Measurements from ENCODE around the gene IGHMBP2.

Gene IGHMBP2

GRCh38 chr11:68889948-68890446 lies 13.7 kb upstream of the IGHMBP2 start:
- no peak for DNase-seq (ENCODE audit: extremely low read depth in 1 of 2, low read depth in 1 of 2)

DNA sequence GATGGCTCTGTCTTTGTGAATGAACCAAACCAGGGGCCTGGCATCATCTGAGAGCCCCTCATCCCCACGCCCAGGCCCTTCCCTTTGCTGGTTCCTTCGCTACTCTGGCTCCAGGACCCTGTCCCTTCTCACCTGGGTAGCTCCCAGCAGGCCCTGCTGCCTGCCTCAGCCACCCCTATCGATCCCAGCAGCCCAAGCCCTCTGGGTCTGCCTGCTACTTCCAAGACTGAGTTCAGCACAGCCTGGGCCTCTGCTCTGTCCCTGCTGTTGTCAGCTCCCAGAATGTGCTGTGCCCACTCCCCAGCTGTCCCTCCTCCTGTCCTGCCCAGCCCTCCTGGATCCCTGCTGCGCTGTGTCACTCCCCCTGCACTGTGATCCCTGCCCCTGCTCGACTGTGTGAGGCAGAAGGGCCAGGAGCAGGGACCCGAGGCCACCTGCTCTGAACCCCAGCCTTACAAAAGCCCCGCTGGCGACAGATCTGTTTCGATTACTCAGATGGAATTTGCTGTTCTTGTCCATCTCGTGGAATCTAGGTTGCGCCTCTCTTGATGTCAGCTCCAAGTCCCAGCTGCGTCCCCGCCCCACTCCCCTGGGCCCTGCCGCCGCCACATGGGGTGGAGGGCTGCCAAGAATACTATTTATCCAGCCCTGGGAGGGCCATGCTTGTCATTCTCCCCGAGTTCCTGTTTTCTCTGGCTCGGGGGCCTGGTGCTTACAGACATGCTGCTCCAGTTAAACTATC lies 13.0 kb upstream of the IGHMBP2 start:
- no peak for DNase-seq (ENCODE audit: extremely low read depth in 1 of 2, low read depth in 1 of 2)

GRCh38 chr11:68891351-68891948 lies 12.2 kb upstream of the IGHMBP2 start:
- no peak for DNase-seq (ENCODE audit: extremely low read depth in 1 of 2, low read depth in 1 of 2)

DNA sequence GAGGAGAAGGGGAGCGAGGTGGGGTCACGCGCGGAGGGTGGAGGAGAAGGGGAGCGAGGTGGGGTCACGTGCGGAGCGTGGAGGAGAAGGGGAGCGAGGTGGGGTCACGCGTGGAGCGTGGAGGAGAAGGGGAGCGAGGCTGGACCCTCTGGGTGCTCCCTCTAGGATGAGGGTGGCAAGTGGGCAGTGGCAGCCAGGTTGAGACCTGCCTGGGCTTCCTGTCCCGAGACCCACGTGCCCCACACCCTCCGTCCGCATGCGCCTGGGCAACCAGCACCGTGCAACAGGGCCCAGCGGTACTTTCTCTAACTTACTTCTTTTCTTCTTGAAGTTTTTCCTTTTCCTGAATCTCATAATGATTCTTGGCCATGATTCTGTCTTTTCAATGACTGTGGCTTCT lies 11.1 kb upstream of the IGHMBP2 start:
- DNase-seq (ENCODE audit: extremely low read depth in 1 of 2, low read depth in 1 of 2): no peak

DNA sequence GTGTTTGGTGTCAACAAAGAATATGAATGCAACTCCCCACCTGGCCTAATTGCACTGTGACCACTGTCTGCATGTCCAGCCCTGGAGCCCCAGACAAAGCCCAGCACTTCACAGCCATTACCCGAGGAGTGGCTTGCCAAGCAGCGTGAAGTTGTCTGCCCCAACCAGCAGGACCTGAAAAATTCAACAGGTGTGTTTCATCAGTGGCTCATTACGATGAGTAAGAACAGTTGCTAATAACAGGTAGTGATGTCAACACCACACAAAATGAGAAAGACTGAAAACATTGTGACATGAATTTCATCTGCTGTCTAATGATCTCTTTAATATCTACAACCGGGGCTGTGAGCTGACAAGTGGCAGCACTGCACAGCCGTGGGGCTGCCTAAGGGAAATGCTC lies 10.4 kb upstream of the IGHMBP2 start:
- no peak for DNase-seq (ENCODE audit: extremely low read depth in 1 of 2, low read depth in 1 of 2)

GRCh38 chr11:68896171-68896959 lies 7.3 kb upstream of the IGHMBP2 start:
- DNase-seq (ENCODE audit: extremely low read depth in 1 of 2, low read depth in 1 of 2): no peak

DNA sequence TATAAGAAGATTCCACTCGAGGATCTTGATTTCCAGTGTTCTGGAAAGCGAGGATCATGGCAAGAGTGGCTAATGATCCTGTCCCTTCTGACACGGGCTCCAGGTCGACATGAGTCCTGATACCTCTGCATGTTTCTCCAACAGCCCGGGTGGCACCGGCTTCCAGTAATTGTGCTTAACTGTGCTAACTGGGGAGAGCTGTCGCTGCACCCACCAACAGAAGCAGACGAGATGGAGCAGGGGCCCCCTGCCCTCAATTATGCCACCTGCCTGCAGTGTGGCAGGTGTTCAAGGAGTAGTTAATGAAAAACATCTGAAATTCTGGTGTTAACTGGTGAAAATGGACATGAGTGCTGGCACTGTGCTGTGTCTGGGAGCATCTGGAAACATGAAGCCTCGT lies 6.2 kb upstream of the IGHMBP2 start:
- DNase-seq (ENCODE audit: extremely low read depth in 1 of 2, low read depth in 1 of 2): no peak

GRCh38 chr11:68900835-68901381 lies 2.8 kb upstream of the IGHMBP2 start:
- DNase-seq (ENCODE audit: extremely low read depth in 1 of 2, low read depth in 1 of 2): no peak

DNA sequence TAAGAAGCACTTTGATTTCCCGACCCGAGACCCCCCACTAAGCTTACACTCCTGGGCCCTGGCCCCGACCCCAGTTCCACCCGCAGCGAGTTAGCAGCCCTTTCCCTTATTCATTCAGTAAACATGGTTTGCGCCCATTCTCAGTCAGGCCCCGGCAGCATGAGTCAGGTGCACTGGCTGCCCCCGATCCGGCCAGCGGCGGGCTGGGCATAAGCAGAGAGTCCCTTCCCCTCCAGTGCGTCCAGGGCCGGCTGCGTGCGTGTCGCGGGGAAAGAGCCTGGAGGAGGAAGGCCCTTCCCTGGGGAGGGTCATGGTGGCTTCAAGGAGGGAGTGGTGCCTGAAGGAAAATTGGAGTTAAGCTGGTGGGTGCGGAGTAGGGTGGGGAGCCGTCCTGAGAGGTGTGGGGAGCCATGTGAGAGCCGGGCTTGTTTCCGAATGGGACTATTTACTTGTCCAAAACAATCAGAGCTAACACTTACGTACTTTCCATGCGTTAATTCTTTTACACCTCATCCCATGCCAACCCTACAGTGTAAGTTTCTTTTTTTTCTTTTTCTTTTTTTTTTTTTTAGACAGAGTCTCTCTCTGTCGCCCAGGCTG lies 657 bp downstream of the IGHMBP2 start:
- peak in 1 of 2 donors; percentile 6 for DNase-seq (ENCODE audit: extremely low read depth in 1 of 2, low read depth in 1 of 2)

DNA sequence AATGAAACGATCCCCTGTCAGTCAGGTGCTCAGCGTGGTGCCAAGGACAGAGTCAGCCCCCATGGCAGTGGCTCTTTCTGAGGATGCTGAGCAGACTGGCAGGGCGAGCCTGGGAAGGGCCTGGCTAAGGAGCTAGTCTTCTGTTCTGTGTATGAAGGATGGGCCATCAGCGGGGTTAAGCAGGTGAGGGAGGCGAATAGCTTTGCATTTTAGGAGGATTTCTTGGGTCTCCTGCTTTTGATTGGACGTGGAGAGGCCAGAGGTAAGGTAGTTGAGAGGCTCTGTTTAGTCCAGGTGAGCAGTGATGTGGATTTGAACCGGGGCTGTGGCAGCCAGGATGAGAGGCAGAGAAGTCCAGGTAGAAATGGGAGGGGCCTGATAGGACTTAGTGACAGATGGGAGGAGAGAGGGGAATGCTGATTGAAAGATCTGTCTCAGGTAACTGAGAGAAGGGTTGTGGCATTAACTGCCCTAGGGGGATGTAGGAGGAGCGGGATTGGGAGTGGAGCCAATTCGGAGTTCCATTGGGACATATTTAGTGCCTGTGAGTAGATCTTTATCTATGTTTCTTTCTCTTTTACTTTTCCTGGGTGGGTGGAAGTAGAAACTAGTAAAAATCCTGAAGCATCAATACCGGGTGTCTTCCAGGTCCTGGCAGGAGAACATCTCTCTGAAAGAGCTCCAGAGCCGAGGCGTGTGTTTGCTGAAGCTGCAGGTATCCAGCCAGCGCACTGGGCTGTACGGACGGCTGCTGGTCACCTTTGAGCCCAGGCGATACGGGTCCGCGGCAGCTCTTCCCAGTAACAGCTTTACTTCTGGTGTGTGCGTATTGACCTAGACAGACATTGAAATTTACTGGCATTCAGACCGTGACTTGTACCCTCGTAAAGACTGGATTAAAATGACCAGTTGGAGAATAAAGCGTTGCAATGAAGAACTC lies 2.0 kb downstream of the IGHMBP2 start:
- DNase-seq (ENCODE audit: extremely low read depth in 1 of 2, low read depth in 1 of 2): no peak

- no peak for DNase-seq (ENCODE audit: extremely low read depth in 1 of 2, low read depth in 1 of 2)
These were observed 4.6 kb downstream of the IGHMBP2 start for GRCh38 chr11:68908273-68908672.

DNA sequence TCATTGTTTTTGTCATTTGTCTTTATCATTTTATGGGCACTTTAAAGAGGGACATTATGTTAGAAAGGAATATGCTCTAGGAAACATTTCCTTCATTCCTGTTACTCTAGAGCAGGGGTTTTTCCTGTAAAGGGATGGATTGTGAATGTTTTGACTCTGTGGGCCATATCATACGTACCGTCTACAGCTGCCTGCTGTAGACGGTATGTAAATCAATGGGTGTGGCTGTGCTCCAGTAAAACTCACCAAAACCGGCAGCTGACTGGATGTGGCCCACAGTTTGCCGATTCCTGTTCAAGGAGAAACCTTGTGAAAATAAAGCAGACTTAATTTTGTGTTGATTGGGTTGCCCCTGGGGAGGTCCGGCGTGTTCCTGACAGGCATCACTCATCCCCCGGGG lies 7.3 kb downstream of the IGHMBP2 start:
- DNase-seq (ENCODE audit: extremely low read depth in 1 of 2, low read depth in 1 of 2): no peak

- no peak for DNase-seq (ENCODE audit: extremely low read depth in 1 of 2, low read depth in 1 of 2)
These were observed 8.0 kb downstream of the IGHMBP2 start for GRCh38 chr11:68911731-68912130.

DNA sequence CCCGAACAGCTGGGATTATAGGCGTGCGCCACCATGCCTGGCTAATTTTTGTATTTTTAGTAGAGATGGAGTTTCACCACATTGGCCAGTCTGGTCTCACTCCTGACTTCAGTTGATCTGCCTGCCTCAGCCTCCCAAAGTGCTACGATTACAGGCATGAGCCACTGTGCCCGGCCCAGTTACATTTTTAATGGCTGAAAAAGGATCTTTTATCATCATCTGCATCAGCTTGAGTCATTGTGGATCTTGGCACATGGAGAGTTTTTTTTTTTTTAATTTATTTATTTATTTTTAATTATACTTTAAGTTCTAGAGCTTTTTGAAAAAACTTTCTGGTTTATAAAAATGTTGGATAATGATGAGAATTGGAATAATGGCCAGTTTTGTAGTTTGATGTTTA lies 8.6 kb downstream of the IGHMBP2 start:
- DNase-seq (ENCODE audit: extremely low read depth in 1 of 2, low read depth in 1 of 2): no peak

- no peak for DNase-seq (ENCODE audit: extremely low read depth in 1 of 2, low read depth in 1 of 2)
These were observed 9.5 kb downstream of the IGHMBP2 start for GRCh38 chr11:68913188-68913587.

DNA sequence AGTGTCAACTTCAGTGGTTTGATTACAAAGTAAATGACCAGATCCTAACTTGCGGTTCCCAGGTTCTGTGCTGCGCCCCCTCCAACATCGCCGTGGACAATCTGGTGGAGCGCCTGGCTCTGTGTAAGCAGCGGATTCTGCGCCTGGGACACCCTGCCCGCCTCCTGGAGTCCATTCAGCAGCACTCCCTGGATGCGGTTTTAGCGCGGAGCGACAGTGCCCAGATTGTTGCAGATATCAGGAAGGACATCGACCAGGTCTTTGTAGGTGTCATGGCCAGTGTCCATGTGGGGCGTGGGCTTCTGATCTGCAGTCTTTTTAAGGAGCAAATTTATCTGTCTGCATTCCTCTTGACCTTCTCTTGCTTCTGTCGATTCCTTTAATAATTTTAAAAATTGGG lies 11.1 kb downstream of the IGHMBP2 start:
- DNase-seq (ENCODE audit: extremely low read depth in 1 of 2, low read depth in 1 of 2): no peak

- DNase-seq (ENCODE audit: extremely low read depth in 1 of 2, low read depth in 1 of 2): no peak
These were observed 12.7 kb downstream of the IGHMBP2 start for GRCh38 chr11:68916439-68916838.

DNA sequence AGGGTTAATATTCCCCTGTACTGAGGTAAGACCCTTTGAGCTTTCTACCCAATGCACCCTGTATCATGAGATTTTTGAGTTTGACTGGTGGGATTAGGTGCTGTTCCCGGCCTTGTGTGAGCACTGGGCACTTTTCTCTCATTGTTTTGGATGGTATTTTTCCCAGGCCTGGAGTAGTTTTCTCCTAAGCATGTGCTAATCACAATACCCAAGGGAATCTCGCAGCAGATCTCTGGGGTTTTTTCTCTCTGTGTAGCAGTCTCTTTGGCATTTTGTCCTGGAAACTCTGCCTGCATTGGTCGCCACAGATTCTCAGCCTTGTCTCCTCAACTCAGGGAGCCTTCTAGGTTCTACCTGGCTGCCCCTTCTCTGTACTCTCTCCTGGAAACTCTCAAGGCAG lies 19.9 kb downstream of the IGHMBP2 start:
- DNase-seq (ENCODE audit: extremely low read depth in 1 of 2, low read depth in 1 of 2): no peak

DNA sequence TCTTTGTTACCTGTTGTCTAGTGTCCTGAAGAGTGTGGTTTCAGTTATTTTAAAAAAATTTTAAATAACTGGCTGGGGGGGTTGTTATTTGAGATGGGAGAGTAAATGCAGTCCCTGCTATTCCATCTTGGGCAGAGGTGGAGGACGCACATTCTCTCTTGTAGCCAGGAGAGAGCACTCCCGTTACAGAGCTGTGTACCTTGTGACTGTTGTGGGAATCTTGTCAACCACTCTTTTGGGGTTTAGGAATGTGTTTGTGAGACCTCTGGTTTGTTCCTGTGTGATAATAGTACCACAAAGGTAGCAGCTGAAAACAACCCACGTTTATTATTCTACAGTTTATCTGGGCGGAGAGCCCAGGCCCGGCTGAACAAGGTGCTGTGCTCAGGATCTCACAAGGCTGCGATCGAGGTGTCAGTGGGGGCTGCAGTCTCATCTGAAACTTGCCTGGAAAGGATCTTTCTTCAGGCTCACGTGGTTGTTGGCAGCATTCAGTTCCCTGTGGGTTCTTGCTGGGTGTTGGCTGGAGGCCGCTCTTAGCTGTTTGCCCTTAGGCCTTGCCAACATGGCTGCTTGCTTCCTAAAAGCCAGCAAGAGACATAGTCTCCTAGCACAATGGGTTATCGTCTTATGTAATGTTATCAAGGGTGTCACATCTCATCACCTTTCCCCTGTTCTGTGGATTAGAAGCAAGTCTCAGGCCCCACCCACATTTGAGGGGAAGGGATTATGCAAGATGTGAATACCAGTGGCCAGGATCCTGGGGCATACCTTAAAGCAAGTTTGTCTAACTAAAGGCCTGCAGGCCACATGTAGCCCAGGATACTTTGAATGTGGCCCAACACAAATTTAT lies 20.6 kb downstream of the IGHMBP2 start:
- DNase-seq (ENCODE audit: extremely low read depth in 1 of 2, low read depth in 1 of 2): no peak
